Fibroblast of pulmonary artery (primary cell): ENCODE measurements around the gene HIC1.

Experiments
- DNase-seq: peaks from one replicate; pipeline ENCODE4 v3.0.0-alpha.2; 2010; ENCODE audit warnings: low read depth
- H3K4me3 ChIP-seq: replicated peaks from 2 replicates; pipeline ENCODE4 v1.5.1; 2011; ENCODE audit warnings: low read depth, mild to moderate bottlenecking, control low read depth, low read length, moderate library complexity
- CTCF ChIP-seq: IDR thresholded peaks from 2 replicates; pipeline ENCODE4 v1.5.1; 2011; ENCODE audit warnings: mild to moderate bottlenecking, control low read depth, low read length, inconsistent platforms; ENCODE audit errors: missing control alignments

HIC1 gene

DNA sequence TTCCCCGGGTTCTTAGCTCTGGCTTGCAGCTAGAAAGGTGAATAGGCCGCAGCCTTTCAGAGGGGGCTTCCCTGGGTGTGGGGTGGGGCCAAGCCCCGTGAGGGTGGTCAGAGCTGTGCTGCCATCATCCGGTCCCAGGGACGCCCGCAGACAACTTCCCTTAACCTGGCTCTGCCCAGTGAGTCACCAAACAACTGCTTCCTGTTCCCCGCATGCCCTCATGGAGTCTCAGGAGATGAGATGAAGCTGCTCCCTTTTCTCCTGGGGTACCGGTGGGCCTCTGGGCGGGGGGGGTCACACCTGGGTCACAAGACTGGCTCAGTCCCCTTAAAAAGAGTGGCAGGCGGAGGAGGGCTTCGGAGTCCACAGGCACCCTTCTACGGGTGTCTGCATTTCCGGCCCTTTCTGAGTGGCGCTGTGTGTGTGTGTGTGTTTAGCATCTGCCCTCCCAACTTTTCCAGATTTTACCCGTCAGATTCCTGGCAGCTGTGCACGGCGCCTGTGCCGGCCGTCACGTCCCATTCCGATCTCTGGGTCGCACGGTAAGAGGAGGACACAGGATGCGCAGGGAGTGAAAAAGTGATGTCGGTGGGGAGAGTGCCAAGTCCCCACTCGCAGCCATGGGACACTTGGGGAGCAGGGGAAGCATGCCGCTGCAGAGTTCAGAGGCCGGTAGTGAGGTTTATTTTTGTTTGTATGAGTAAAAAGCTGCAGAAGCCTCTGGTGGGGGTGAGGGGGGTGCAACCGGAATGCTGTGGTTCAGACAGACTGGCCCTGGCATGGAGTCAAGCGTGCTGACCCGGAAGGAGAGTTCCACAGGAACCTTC lies 16.8 kb downstream of the HIC1 start:
- no peak overlapping the region for H3K4me3 ChIP-seq
- TF ChIP-seq CTCF, result no peak
- DNase-seq, result peak; percentile 87

- TF ChIP-seq CTCF, result no peak
- H3K4me3 ChIP-seq, result no peak overlapping the region
- no peak for DNase-seq
Measured at GRCh38 chr17:2074919-2075318, 20.0 kb downstream of the HIC1 start.

GRCh38 chr17:2075336-2076086 lies 20.6 kb downstream of the HIC1 start:
- DNase-seq, result peak; percentile 66
- H3K4me3 ChIP-seq, result no peak overlapping the region
- no peak for TF ChIP-seq CTCF

DNA sequence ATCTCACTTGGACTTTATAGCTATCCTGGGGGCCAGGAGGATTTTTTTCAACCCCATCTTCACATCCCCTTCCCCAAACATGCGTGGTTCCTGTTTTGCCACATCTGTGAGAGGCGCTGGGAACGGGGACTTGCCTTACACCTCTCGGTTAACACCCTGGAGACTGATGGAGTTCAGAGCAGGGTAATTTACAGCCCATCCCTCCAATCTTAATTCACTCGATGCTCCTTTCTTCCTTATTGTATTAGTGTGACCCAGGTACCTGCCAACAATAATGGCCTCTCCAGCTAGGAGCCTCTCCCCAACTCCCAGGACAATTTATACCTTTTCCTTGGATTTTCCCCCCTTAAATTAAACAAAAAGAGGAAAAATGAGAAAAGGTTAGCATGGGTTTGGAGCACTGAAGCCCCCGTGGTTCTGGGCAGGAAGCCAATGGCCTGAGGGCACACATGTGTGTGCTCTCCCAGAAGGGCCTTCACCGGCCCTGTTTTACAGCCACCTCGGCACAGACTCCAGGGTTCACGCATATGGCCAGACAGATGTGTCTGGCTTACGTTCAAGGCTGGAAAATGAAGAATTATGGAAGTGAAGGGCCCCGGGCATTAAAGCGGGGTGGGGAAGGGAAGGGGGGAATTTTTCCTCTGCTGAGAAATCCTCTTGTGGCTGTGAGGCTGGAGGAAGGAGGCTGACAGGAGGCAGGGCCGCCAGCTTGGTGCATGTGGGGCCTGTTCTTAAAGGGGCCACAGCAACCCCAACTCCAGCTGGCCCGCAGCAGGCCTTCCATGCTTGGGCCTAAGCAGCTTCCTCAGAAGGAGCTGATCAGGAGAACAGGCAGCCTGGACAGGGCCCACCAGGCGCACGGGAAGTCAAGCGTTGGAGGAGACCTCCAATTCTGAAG lies 21.4 kb downstream of the HIC1 start:
- no peak for DNase-seq
- no peak for TF ChIP-seq CTCF
- H3K4me3 ChIP-seq, result no peak overlapping the region

- no peak overlapping the region for H3K4me3 ChIP-seq
- TF ChIP-seq CTCF, result no peak
- DNase-seq, result no peak
Measured at GRCh38 chr17:2077040-2077439, 22.1 kb downstream of the HIC1 start.

DNA sequence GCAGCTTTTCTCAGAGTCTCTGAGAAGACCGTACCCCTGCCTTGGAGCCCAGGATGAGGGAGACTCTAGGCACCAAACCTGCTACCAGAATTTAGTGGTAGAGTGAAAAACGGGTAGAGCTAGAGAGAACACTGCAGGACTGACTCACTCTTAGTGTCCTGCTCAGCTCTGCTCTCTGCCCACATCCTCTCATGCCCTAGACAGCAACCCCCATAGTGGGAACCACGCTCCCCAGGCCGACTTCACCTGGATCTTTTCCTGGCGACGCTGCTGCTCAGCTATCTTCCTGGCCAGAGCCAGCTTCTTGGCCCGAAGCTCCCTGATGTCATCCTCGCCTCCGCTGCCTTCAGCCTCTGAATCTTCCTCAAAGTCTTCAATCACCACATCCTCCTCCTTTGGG lies 26.7 kb downstream of the HIC1 start:
- peak; percentile 45 for DNase-seq
- no peak overlapping the region for H3K4me3 ChIP-seq
- TF ChIP-seq CTCF, result no peak
